ENCODE measurements around the gene ST3GAL4.

DNA sequence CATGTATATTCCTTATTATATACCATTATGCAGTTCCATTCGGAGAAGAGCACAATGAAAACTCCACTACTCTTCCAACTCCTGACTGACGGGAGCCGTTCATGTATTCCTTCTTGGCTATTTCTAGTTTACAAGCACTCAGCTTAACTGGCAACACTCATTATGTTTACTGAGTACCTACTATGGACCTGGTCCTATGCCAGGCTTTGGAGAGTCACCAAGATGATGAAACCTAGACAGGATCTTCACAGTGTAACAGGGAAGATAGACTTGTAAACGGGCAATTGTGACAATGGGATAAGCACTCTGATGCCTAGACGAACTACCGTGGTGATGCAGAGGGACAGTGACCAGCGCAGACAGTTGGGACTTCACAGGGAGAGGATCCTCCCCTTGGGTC lies 22.3 kb upstream of the ST3GAL4 start:
- TF ChIP-seq, protein P1, sequence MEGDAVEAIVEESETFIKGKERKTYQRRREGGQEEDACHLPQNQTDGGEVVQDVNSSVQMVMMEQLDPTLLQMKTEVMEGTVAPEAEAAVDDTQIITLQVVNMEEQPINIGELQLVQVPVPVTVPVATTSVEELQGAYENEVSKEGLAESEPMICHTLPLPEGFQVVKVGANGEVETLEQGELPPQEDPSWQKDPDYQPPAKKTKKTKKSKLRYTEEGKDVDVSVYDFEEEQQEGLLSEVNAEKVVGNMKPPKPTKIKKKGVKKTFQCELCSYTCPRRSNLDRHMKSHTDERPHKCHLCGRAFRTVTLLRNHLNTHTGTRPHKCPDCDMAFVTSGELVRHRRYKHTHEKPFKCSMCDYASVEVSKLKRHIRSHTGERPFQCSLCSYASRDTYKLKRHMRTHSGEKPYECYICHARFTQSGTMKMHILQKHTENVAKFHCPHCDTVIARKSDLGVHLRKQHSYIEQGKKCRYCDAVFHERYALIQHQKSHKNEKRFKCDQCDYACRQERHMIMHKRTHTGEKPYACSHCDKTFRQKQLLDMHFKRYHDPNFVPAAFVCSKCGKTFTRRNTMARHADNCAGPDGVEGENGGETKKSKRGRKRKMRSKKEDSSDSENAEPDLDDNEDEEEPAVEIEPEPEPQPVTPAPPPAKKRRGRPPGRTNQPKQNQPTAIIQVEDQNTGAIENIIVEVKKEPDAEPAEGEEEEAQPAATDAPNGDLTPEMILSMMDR (IDR thresholded peaks at IDR 0.05 in 2 of 3, conservative IDR thresholded peaks at IDR 0.05 in 1 of 3; ENCODE audit: borderline replicate concordance in 1 of 3, insufficient read depth in 1 of 3, low read depth in 2 of 3, low read length in 2 of 3) = no peak
- TF ChIP-seq, protein P2, sequence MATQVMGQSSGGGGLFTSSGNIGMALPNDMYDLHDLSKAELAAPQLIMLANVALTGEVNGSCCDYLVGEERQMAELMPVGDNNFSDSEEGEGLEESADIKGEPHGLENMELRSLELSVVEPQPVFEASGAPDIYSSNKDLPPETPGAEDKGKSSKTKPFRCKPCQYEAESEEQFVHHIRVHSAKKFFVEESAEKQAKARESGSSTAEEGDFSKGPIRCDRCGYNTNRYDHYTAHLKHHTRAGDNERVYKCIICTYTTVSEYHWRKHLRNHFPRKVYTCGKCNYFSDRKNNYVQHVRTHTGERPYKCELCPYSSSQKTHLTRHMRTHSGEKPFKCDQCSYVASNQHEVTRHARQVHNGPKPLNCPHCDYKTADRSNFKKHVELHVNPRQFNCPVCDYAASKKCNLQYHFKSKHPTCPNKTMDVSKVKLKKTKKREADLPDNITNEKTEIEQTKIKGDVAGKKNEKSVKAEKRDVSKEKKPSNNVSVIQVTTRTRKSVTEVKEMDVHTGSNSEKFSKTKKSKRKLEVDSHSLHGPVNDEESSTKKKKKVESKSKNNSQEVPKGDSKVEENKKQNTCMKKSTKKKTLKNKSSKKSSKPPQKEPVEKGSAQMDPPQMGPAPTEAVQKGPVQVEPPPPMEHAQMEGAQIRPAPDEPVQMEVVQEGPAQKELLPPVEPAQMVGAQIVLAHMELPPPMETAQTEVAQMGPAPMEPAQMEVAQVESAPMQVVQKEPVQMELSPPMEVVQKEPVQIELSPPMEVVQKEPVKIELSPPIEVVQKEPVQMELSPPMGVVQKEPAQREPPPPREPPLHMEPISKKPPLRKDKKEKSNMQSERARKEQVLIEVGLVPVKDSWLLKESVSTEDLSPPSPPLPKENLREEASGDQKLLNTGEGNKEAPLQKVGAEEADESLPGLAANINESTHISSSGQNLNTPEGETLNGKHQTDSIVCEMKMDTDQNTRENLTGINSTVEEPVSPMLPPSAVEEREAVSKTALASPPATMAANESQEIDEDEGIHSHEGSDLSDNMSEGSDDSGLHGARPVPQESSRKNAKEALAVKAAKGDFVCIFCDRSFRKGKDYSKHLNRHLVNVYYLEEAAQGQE (IDR thresholded peaks at IDR 0.05; ENCODE audit: low read depth) = no peak
- no peak for TF ChIP-seq POLR2A (IDR thresholded peaks at IDR 0.05; ENCODE audit: borderline replicate concordance, extremely low read depth, insufficient read depth, insufficient read length)
- no peak for TF ChIP-seq RAD21 (IDR thresholded peaks at IDR 0.05; ENCODE audit: low read depth)
- TF ChIP-seq POLR2AphosphoS5 (IDR thresholded peaks at IDR 0.05; ENCODE audit: low read depth, low read length) = no peak
- TF ChIP-seq EZH2phosphoT487 (IDR thresholded peaks at IDR 0.05; ENCODE audit: borderline replicate concordance) = no peak
- no peak for TF ChIP-seq JUND (IDR thresholded peaks at IDR 0.05)
- no peak for TF ChIP-seq SIN3A (IDR thresholded peaks at IDR 0.05; ENCODE audit: low read depth)

Data from HCT116 (cell line).